ENCODE results near the gene STRN3. TPM values are rescaled to one million over a fixed set of nuclear protein-coding genes. Genes with fewer than 3 reads are reported as not detected.

STRN3 gene
- total and polyA plus RNA-seq, 2 donors (not counting 1 experiment from before 2014, with no cell fraction given) = 7.7 to 43.9 TPM

DNA sequence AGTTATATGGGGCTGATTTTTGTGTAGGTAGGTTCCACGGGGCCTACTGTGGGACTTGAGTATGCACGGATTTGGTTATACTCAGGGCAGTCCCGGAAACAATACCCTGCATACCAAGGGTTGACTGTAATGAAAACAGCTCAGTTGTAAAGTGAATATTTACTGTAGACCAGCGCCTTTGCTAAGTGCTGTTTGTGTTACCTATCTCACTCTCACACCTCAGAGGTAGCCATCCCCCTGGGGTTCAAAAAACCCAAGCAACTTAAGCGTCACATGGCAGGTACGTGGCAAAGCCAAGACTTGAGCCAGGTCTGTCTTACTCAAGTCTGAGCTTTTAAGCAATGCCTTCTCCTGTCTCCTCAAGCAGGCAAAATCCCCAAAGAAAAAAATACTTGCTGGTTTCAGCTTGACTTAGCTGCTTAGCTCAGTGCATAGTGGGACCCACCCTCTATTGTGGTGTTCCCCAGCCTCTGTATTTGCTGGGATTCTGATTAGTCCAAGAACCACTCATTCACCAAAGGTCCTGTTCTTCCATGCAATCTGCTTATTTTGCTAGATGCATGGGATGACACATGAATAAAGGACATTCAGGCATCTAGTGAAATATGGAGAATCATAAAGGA lies 34.2 kb upstream of the STRN3 start:
- Histone ChIP-seq H3K9ac (ENCODE audit: low read length) (no peak overlapping the region), H3K4me2 (replicated peaks; ENCODE audit: low read depth, low read length, poor library complexity, severe bottlenecking) (no peak overlapping the region), H3K36me3 (replicated peaks in 1 of 2; ENCODE audit: control extremely low read depth in 1 of 2, control insufficient read depth in 1 of 2, extremely low read depth in 1 of 2, insufficient read depth in 2 of 2, low read length in 1 of 2) (no peaks in the 10 kb centered on the region), H3K4me1 (ENCODE audit: control insufficient read depth in 2 of 2, insufficient read depth in 2 of 2, low read length in 2 of 2) (peaks cover 6 to 7% of the 10 kb centered on the region in 2 donors), H4K20me1 (ENCODE audit: control insufficient read depth, insufficient read depth, low read length, poor library complexity, severe bottlenecking) (no peaks in the 10 kb centered on the region), H3K27ac (ENCODE audit: low read length in 2 of 2) (no peak overlapping the region), H2AFZ (ENCODE audit: insufficient read depth, low read depth, low read length, poor library complexity, severe bottlenecking) (no peak overlapping the region), H3K4me3 (ENCODE audit: control extremely low read depth in 1 of 5, extremely low read depth in 1 of 5, insufficient read depth in 1 of 5, low read depth in 2 of 5, low read length in 4 of 5) (no peak overlapping the region), H3K27me3 (replicated peaks in 1 of 4; ENCODE audit: control extremely low read depth in 1 of 4, control insufficient read depth in 3 of 4, insufficient read depth in 4 of 4, low read length in 3 of 4) (no peaks in the 10 kb centered on the region), H3K9me3 (ENCODE audit: control extremely low read depth in 1 of 3, control insufficient read depth in 2 of 3, insufficient read depth in 1 of 3, low read length in 2 of 3) (no peaks in the 10 kb centered on the region), H3K79me2 (ENCODE audit: control insufficient read depth, insufficient read depth, low read length) (peaks cover 6% of the 10 kb centered on the region)
- H3K4me3 Mint-ChIP-seq = no peak overlapping the region
- DNase-seq (no peak), ATAC-seq (ENCODE audit: low read depth) (no peak)
- TF ChIP-seq, protein P1, sequence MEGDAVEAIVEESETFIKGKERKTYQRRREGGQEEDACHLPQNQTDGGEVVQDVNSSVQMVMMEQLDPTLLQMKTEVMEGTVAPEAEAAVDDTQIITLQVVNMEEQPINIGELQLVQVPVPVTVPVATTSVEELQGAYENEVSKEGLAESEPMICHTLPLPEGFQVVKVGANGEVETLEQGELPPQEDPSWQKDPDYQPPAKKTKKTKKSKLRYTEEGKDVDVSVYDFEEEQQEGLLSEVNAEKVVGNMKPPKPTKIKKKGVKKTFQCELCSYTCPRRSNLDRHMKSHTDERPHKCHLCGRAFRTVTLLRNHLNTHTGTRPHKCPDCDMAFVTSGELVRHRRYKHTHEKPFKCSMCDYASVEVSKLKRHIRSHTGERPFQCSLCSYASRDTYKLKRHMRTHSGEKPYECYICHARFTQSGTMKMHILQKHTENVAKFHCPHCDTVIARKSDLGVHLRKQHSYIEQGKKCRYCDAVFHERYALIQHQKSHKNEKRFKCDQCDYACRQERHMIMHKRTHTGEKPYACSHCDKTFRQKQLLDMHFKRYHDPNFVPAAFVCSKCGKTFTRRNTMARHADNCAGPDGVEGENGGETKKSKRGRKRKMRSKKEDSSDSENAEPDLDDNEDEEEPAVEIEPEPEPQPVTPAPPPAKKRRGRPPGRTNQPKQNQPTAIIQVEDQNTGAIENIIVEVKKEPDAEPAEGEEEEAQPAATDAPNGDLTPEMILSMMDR (IDR thresholded peaks at IDR 0.05) = no peak
- TF ChIP-seq EZH2 (IDR thresholded peaks at IDR 0.05; ENCODE audit: borderline replicate concordance, insufficient read depth, low read depth, low read length, poor library complexity, severe bottlenecking) = no peak
- 91% methylated on average over 4 of the region's 6 CpGs for WGBS (ENCODE audit: insufficient coverage)
- peaks cover 10% of the 10 kb centered on the region for H3K4me1 Mint-ChIP-seq
- CTCF ChIA-PET = interaction anchor here (1.4 kb wide), 1 partner anchor 22 kb away, joined by 5 read pairs; no protein-coding TSS in a partner anchor
- intact Hi-C loops (cut with micrococcal nuclease) = no loop called here
- no peak overlapping the region for H3K27ac Mint-ChIP-seq
- H3K9me3 Mint-ChIP-seq (ENCODE audit: insufficient read depth) = no peaks in the 10 kb centered on the region
- POLR2A ChIA-PET = interaction anchor here (0.6 kb wide), 1 partner anchor 81 kb away, joined by 5 read pairs; no protein-coding TSS in a partner anchor
- no peaks in the 10 kb centered on the region for H3K27me3 Mint-ChIP-seq

DNA sequence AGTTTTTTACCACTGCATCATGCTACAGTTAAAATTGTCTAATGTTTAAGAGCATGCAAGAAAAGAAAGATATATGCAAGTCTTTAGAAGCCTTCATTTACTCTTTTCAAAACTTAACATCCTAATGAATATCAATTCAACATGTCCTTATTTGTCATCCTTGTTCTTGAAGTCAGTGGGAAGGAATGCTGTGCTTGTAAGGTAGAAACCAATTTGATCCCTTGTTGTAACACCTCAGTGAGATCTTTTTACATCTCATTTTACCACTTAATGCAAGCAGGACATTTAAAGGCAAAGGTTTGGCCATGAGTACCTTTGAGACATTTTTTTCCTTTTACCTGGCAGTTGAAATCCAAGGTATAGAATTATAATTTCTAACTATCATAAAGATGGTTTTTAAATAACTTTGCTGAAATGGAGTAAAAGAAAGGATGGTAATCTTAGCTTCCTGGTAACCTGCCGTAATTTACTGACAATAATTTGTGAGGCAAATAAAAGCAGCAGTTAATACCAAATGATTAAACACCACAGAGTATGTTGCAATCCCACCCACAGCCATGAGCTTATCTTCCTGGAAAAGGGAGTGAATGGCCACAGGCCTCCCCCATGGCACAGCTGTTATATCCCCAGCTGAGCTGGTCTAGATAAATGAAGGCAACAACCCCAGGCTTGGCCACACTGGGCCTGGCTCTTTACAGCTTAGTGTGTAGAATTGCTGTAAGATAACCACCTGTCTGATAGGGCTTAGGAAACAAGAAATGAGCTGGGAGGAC lies 33.2 kb upstream of the STRN3 start:
- ChIA-PET CTCF (no interaction called here), POLR2A (interaction anchor here (0.6 kb wide), 2 partner anchors 80 to 308 kb away, joined by 4 to 5 read pairs; no protein-coding TSS in a partner anchor)
- Histone ChIP-seq H2AFZ (ENCODE audit: insufficient read depth, low read depth, low read length, poor library complexity, severe bottlenecking) (no peak overlapping the region), H3K9me3 (ENCODE audit: control extremely low read depth in 1 of 3, control insufficient read depth in 2 of 3, insufficient read depth in 1 of 3, low read length in 2 of 3) (no peaks in the 10 kb centered on the region), H3K27me3 (replicated peaks in 1 of 4; ENCODE audit: control extremely low read depth in 1 of 4, control insufficient read depth in 3 of 4, insufficient read depth in 4 of 4, low read length in 3 of 4) (no peaks in the 10 kb centered on the region), H4K20me1 (ENCODE audit: control insufficient read depth, insufficient read depth, low read length, poor library complexity, severe bottlenecking) (no peaks in the 10 kb centered on the region), H3K27ac (ENCODE audit: low read length in 2 of 2) (no peak overlapping the region), H3K79me2 (ENCODE audit: control insufficient read depth, insufficient read depth, low read length) (peaks cover 6% of the 10 kb centered on the region), H3K4me2 (replicated peaks; ENCODE audit: low read depth, low read length, poor library complexity, severe bottlenecking) (no peak overlapping the region), H3K9ac (ENCODE audit: low read length) (no peak overlapping the region), H3K36me3 (replicated peaks in 1 of 2; ENCODE audit: control extremely low read depth in 1 of 2, control insufficient read depth in 1 of 2, extremely low read depth in 1 of 2, insufficient read depth in 2 of 2, low read length in 1 of 2) (no peaks in the 10 kb centered on the region), H3K4me1 (ENCODE audit: control insufficient read depth in 2 of 2, insufficient read depth in 2 of 2, low read length in 2 of 2) (peaks cover 6 to 7% of the 10 kb centered on the region in 2 donors), H3K4me3 (ENCODE audit: control extremely low read depth in 1 of 5, extremely low read depth in 1 of 5, insufficient read depth in 1 of 5, low read depth in 2 of 5, low read length in 4 of 5) (no peak overlapping the region)
- no peak overlapping the region for H3K27ac Mint-ChIP-seq
- H3K4me1 Mint-ChIP-seq = peaks cover 10% of the 10 kb centered on the region
- H3K9me3 Mint-ChIP-seq (ENCODE audit: insufficient read depth) = no peaks in the 10 kb centered on the region
- ATAC-seq (ENCODE audit: low read depth) = no peak
- no peak for DNase-seq
- intact Hi-C loops (cut with micrococcal nuclease) = no loop called here
- TF ChIP-seq EZH2 (IDR thresholded peaks at IDR 0.05; ENCODE audit: borderline replicate concordance, insufficient read depth, low read depth, low read length, poor library complexity, severe bottlenecking) = no peak
- TF ChIP-seq, protein P1 (IDR thresholded peaks at IDR 0.05) = no peak
- no peaks in the 10 kb centered on the region for H3K27me3 Mint-ChIP-seq
- no CpG with 5 or more reads among the region's 1 CpG for WGBS (ENCODE audit: insufficient coverage)
- no peak overlapping the region for H3K4me3 Mint-ChIP-seq

Data from B cell (primary cell).